SK-N-SH treated with all-trans-retinoic acid at 6 μM for 48 hours (cell line): ENCODE measurements around the gene TUBB4B.

Experiments used
- ATAC-seq: fragments of 200-7000 bp; cut with Tn5 transposase; 3 replicates; pipeline ENCODE4 v1.9.1; 2020; ENCODE audit warnings: mild to moderate bottlenecking, moderate library complexity
- ARNTL ChIP-seq: fragments of 450-650 bp; formaldehyde crosslinking; IDR thresholded peaks from 2 replicates; pipeline ENCODE4 v1.5.0; 2020; ENCODE audit warnings: low read depth, mild to moderate bottlenecking, moderate library complexity, borderline replicate concordance
- BACH2 ChIP-seq: fragments of 250-450 bp; sonication (Bioruptor Pico); IDR thresholded peaks from 2 replicates; pipeline ENCODE4 v1.9.0; 2021; ENCODE audit warnings: mild to moderate bottlenecking, borderline replicate concordance
- CREB5 ChIP-seq: fragments of 250-450 bp; sonication (Bioruptor Pico); IDR thresholded peaks from 2 replicates; pipeline ENCODE4 v1.5.1; 2020; ENCODE audit warnings: low read depth, mild to moderate bottlenecking, moderate library complexity
- CSDC2 ChIP-seq: fragments of 250-450 bp; sonication (Bioruptor Pico); IDR thresholded peaks from 2 replicates; pipeline ENCODE4 v1.5.0; 2020; ENCODE audit warnings: mild to moderate bottlenecking, moderate library complexity
- CSRNP3 ChIP-seq: fragments of 250-450 bp; sonication (Bioruptor Pico); IDR thresholded peaks from 2 replicates; pipeline ENCODE4 v1.5.1; 2021; ENCODE audit warnings: mild to moderate bottlenecking, moderate library complexity
- ESRRG ChIP-seq: fragments of 250-450 bp; sonication (Bioruptor Pico); IDR thresholded peaks from 2 replicates; pipeline ENCODE4 v1.6.1; 2021; ENCODE audit warnings: mild to moderate bottlenecking
- GLIS3 ChIP-seq: fragments of 250-450 bp; sonication (Bioruptor Pico); IDR thresholded peaks from 2 replicates; pipeline ENCODE4 v1.5.0; 2020; ENCODE audit warnings: mild to moderate bottlenecking, moderate library complexity
- ISL1 ChIP-seq: fragments of 250-450 bp; sonication (Bioruptor Pico); IDR thresholded peaks from 2 replicates; pipeline ENCODE4 v2.1.2; 2022; ENCODE audit warnings: mild to moderate bottlenecking, moderate library complexity
- OSR1 ChIP-seq: fragments of 250-450 bp; sonication (Bioruptor Pico); IDR thresholded peaks from 2 replicates; pipeline ENCODE4 v1.8.0; 2022; ENCODE audit warnings: moderate library complexity, mild to moderate bottlenecking, inconsistent platforms
- PATZ1 ChIP-seq: fragments of 250-450 bp; sonication (Bioruptor Pico); IDR thresholded peaks from 2 replicates; pipeline ENCODE4 v1.8.0; 2020; ENCODE audit warnings: mild to moderate bottlenecking, moderate library complexity, borderline replicate concordance
- POU6F1 ChIP-seq: fragments of 250-450 bp; sonication (Bioruptor Pico); IDR thresholded peaks from 2 replicates; pipeline ENCODE4 v1.8.0; 2021; ENCODE audit warnings: low read depth, mild to moderate bottlenecking, moderate library complexity, borderline replicate concordance
- PPARA ChIP-seq: fragments of 250-450 bp; sonication (Bioruptor Pico); IDR thresholded peaks from 2 replicates; pipeline ENCODE4 v1.5.0; 2020; ENCODE audit warnings: mild to moderate bottlenecking, borderline replicate concordance
- SNAI2 ChIP-seq: fragments of 250-450 bp; sonication (Bioruptor Pico); IDR thresholded peaks from 2 replicates; pipeline ENCODE4 v1.5.0; 2020; ENCODE audit warnings: mild to moderate bottlenecking, moderate library complexity
- TCF4 ChIP-seq: fragments of 250-450 bp; sonication (Bioruptor Pico); IDR thresholded peaks from 2 replicates; pipeline ENCODE4 v1.8.0; 2021; ENCODE audit warnings: mild to moderate bottlenecking, moderate library complexity, borderline replicate concordance
- TOX ChIP-seq: fragments of 250-450 bp; sonication (Bioruptor Pico); IDR thresholded peaks from 2 replicates; pipeline ENCODE4 v1.8.0; 2021; ENCODE audit warnings: mild to moderate bottlenecking, moderate library complexity, borderline replicate concordance
- TSHZ2 ChIP-seq: fragments of 250-450 bp; sonication (Bioruptor Pico); IDR thresholded peaks from 2 replicates; pipeline ENCODE4 v1.5.0; 2020; ENCODE audit warnings: mild to moderate bottlenecking, moderate library complexity
- ZC3H10 ChIP-seq: fragments of 250-450 bp; sonication (Bioruptor Pico); IDR thresholded peaks from 2 replicates; pipeline ENCODE4 v1.5.1; 2021; ENCODE audit warnings: mild to moderate bottlenecking, moderate library complexity
- ZFP3 ChIP-seq: fragments of 250-450 bp; sonication (Bioruptor Pico); IDR thresholded peaks from 2 replicates; pipeline ENCODE4 v1.5.0; 2020; ENCODE audit warnings: mild to moderate bottlenecking, moderate library complexity
- ZFP30 ChIP-seq: fragments of 450-650 bp; formaldehyde crosslinking; IDR thresholded peaks from 2 replicates; pipeline ENCODE4 v1.5.0; 2022; ENCODE audit warnings: mild to moderate bottlenecking, moderate library complexity
- ZNF565 ChIP-seq: fragments of 450-650 bp; formaldehyde crosslinking; conservative IDR thresholded peaks from 2 replicates; pipeline ENCODE4 v1.5.0; 2020; ENCODE audit warnings: low read depth, mild to moderate bottlenecking, moderate library complexity
- ZNF70 ChIP-seq: fragments of 450-650 bp; formaldehyde crosslinking; IDR thresholded peaks from 2 replicates; pipeline ENCODE4 v1.5.0; 2020; ENCODE audit warnings: mild to moderate bottlenecking, moderate library complexity
- ZNF8 ChIP-seq: fragments of 450-650 bp; formaldehyde crosslinking; IDR thresholded peaks from 2 replicates; pipeline ENCODE4 v1.5.0; 2020; ENCODE audit warnings: mild to moderate bottlenecking, moderate library complexity

Gene TUBB4B

GRCh38 chr9:137273611-137274320 lies 32.7 kb downstream of the TUBB4B start:
- TF ChIP-seq ESRRG (CRISPR knock-in tag) = no peak
- TF ChIP-seq CSRNP3 (CRISPR knock-in tag) = no peak
- TF ChIP-seq ARNTL (CRISPR knock-in tag) = no peak
- no peak for TF ChIP-seq ISL1
- TF ChIP-seq ZC3H10 (CRISPR knock-in tag) = no peak
- TF ChIP-seq TSHZ2 (CRISPR knock-in tag) = no peak
- no peak for TF ChIP-seq TCF4 (CRISPR knock-in tag)
- TF ChIP-seq PATZ1 = no peak
- no peak for TF ChIP-seq ZNF8
- TF ChIP-seq ZFP30 (CRISPR knock-in tag) = no peak
- no peak for TF ChIP-seq GLIS3 (CRISPR knock-in tag)
- TF ChIP-seq TOX (CRISPR knock-in tag) = no peak
- TF ChIP-seq CSDC2 (CRISPR knock-in tag) = no peak
- no peak for TF ChIP-seq SNAI2 (CRISPR knock-in tag)
- no peak for TF ChIP-seq ZNF565 (CRISPR knock-in tag)
- no peak for TF ChIP-seq PPARA (CRISPR knock-in tag)
- TF ChIP-seq POU6F1 (CRISPR knock-in tag) = no peak
- no peak for TF ChIP-seq BACH2 (CRISPR knock-in tag)
- ATAC-seq = no peak

- no peak for TF ChIP-seq ISL1
- no peak for TF ChIP-seq CSRNP3 (CRISPR knock-in tag)
- TF ChIP-seq PPARA (CRISPR knock-in tag) = no peak
- TF ChIP-seq ZNF70 (CRISPR knock-in tag) = no peak
- TF ChIP-seq GLIS3 (CRISPR knock-in tag) = no peak
- no peak for TF ChIP-seq TSHZ2 (CRISPR knock-in tag)
- TF ChIP-seq ZFP3 (CRISPR knock-in tag) = no peak
- no peak for TF ChIP-seq CSDC2 (CRISPR knock-in tag)
- no peak for TF ChIP-seq BACH2 (CRISPR knock-in tag)
- TF ChIP-seq SNAI2 (CRISPR knock-in tag) = no peak
- TF ChIP-seq ESRRG (CRISPR knock-in tag) = no peak
- TF ChIP-seq OSR1 (CRISPR knock-in tag) = no peak
- TF ChIP-seq ZFP30 (CRISPR knock-in tag) = no peak
- TF ChIP-seq TCF4 (CRISPR knock-in tag) = no peak
- TF ChIP-seq ZNF8 = no peak
- TF ChIP-seq TOX (CRISPR knock-in tag) = no peak
- TF ChIP-seq CREB5 = no peak
- TF ChIP-seq ZNF565 (CRISPR knock-in tag) = no peak
- no peak for TF ChIP-seq ARNTL (CRISPR knock-in tag)
- no peak for ATAC-seq
Measured at GRCh38 chr9:137275203-137275587, 34.1 kb downstream of the TUBB4B start.
